SK-N-SH treated with all-trans-retinoic acid at 6 μM for 48 hours (cell line): ENCODE results near the gene RNF44.

ENCODE experiments used
- ATAC-seq: fragments of 200-7000 bp; cut with Tn5 transposase; 3 replicates; pipeline ENCODE4 v1.9.1; 2020; ENCODE audit warnings: mild to moderate bottlenecking, moderate library complexity
- ARNTL ChIP-seq: fragments of 450-650 bp; formaldehyde crosslinking; IDR thresholded peaks from 2 replicates; pipeline ENCODE4 v1.5.0; 2020; ENCODE audit warnings: low read depth, mild to moderate bottlenecking, moderate library complexity, borderline replicate concordance
- BACH2 ChIP-seq: fragments of 250-450 bp; sonication (Bioruptor Pico); IDR thresholded peaks from 2 replicates; pipeline ENCODE4 v1.9.0; 2021; ENCODE audit warnings: mild to moderate bottlenecking, borderline replicate concordance
- CREB5 ChIP-seq: fragments of 250-450 bp; sonication (Bioruptor Pico); IDR thresholded peaks from 2 replicates; pipeline ENCODE4 v1.5.1; 2020; ENCODE audit warnings: low read depth, mild to moderate bottlenecking, moderate library complexity
- CSDC2 ChIP-seq: fragments of 250-450 bp; sonication (Bioruptor Pico); IDR thresholded peaks from 2 replicates; pipeline ENCODE4 v1.5.0; 2020; ENCODE audit warnings: mild to moderate bottlenecking, moderate library complexity
- CSRNP3 ChIP-seq: fragments of 250-450 bp; sonication (Bioruptor Pico); IDR thresholded peaks from 2 replicates; pipeline ENCODE4 v1.5.1; 2021; ENCODE audit warnings: mild to moderate bottlenecking, moderate library complexity
- ESRRG ChIP-seq: fragments of 250-450 bp; sonication (Bioruptor Pico); IDR thresholded peaks from 2 replicates; pipeline ENCODE4 v1.6.1; 2021; ENCODE audit warnings: mild to moderate bottlenecking
- GLIS3 ChIP-seq: fragments of 250-450 bp; sonication (Bioruptor Pico); IDR thresholded peaks from 2 replicates; pipeline ENCODE4 v1.5.0; 2020; ENCODE audit warnings: mild to moderate bottlenecking, moderate library complexity
- ISL1 ChIP-seq: fragments of 250-450 bp; sonication (Bioruptor Pico); IDR thresholded peaks from 2 replicates; pipeline ENCODE4 v2.1.2; 2022; ENCODE audit warnings: mild to moderate bottlenecking, moderate library complexity
- OSR1 ChIP-seq: fragments of 250-450 bp; sonication (Bioruptor Pico); IDR thresholded peaks from 2 replicates; pipeline ENCODE4 v1.8.0; 2022; ENCODE audit warnings: moderate library complexity, mild to moderate bottlenecking, inconsistent platforms
- POU6F1 ChIP-seq: fragments of 250-450 bp; sonication (Bioruptor Pico); IDR thresholded peaks from 2 replicates; pipeline ENCODE4 v1.8.0; 2021; ENCODE audit warnings: low read depth, mild to moderate bottlenecking, moderate library complexity, borderline replicate concordance
- PPARA ChIP-seq: fragments of 250-450 bp; sonication (Bioruptor Pico); IDR thresholded peaks from 2 replicates; pipeline ENCODE4 v1.5.0; 2020; ENCODE audit warnings: mild to moderate bottlenecking, borderline replicate concordance
- RARB ChIP-seq: fragments of 250-450 bp; sonication (Bioruptor Pico); IDR thresholded peaks from 2 replicates; pipeline ENCODE4 v1.8.0; 2021; ENCODE audit warnings: mild to moderate bottlenecking, moderate library complexity
- SNAI2 ChIP-seq: fragments of 250-450 bp; sonication (Bioruptor Pico); IDR thresholded peaks from 2 replicates; pipeline ENCODE4 v1.5.0; 2020; ENCODE audit warnings: mild to moderate bottlenecking, moderate library complexity
- TCF4 ChIP-seq: fragments of 250-450 bp; sonication (Bioruptor Pico); IDR thresholded peaks from 2 replicates; pipeline ENCODE4 v1.8.0; 2021; ENCODE audit warnings: mild to moderate bottlenecking, moderate library complexity, borderline replicate concordance
- TOX ChIP-seq: fragments of 250-450 bp; sonication (Bioruptor Pico); IDR thresholded peaks from 2 replicates; pipeline ENCODE4 v1.8.0; 2021; ENCODE audit warnings: mild to moderate bottlenecking, moderate library complexity, borderline replicate concordance
- TSHZ2 ChIP-seq: fragments of 250-450 bp; sonication (Bioruptor Pico); IDR thresholded peaks from 2 replicates; pipeline ENCODE4 v1.5.0; 2020; ENCODE audit warnings: mild to moderate bottlenecking, moderate library complexity
- ZC3H10 ChIP-seq: fragments of 250-450 bp; sonication (Bioruptor Pico); IDR thresholded peaks from 2 replicates; pipeline ENCODE4 v1.5.1; 2021; ENCODE audit warnings: mild to moderate bottlenecking, moderate library complexity
- ZFP3 ChIP-seq: fragments of 250-450 bp; sonication (Bioruptor Pico); IDR thresholded peaks from 2 replicates; pipeline ENCODE4 v1.5.0; 2020; ENCODE audit warnings: mild to moderate bottlenecking, moderate library complexity
- ZFP30 ChIP-seq: fragments of 450-650 bp; formaldehyde crosslinking; IDR thresholded peaks from 2 replicates; pipeline ENCODE4 v1.5.0; 2022; ENCODE audit warnings: mild to moderate bottlenecking, moderate library complexity
- ZNF565 ChIP-seq: fragments of 450-650 bp; formaldehyde crosslinking; conservative IDR thresholded peaks from 2 replicates; pipeline ENCODE4 v1.5.0; 2020; ENCODE audit warnings: low read depth, mild to moderate bottlenecking, moderate library complexity
- ZNF70 ChIP-seq: fragments of 450-650 bp; formaldehyde crosslinking; IDR thresholded peaks from 2 replicates; pipeline ENCODE4 v1.5.0; 2020; ENCODE audit warnings: mild to moderate bottlenecking, moderate library complexity
- ZNF8 ChIP-seq: fragments of 450-650 bp; formaldehyde crosslinking; IDR thresholded peaks from 2 replicates; pipeline ENCODE4 v1.5.0; 2020; ENCODE audit warnings: mild to moderate bottlenecking, moderate library complexity
- TF ChIP-seq, protein P1 (sequence below): fragments of 250-450 bp; sonication (Bioruptor Pico); IDR thresholded peaks from 2 replicates; pipeline ENCODE4 v1.8.0; 2020; ENCODE audit warnings: mild to moderate bottlenecking, moderate library complexity, borderline replicate concordance

The RNF44 gene

GRCh38 chr5:176524987-176525386, 12.2 kb downstream of the RNF44 start:
- TF ChIP-seq PPARA (CRISPR knock-in tag) = no peak
- no peak for TF ChIP-seq TOX (CRISPR knock-in tag)
- no peak for TF ChIP-seq OSR1
- no peak for TF ChIP-seq ISL1
- TF ChIP-seq ZNF565 (CRISPR knock-in tag) = no peak
- no peak for ATAC-seq

- no peak for ATAC-seq
- TF ChIP-seq ESRRG (CRISPR knock-in tag) = no peak
- TF ChIP-seq POU6F1 (CRISPR knock-in tag) = no peak
- no peak for TF ChIP-seq ISL1
- TF ChIP-seq ZNF8 (CRISPR knock-in tag) = no peak
- no peak for TF ChIP-seq SNAI2 (CRISPR knock-in tag)
- TF ChIP-seq ZC3H10 (CRISPR knock-in tag) = no peak
- TF ChIP-seq OSR1 = no peak
- no peak for TF ChIP-seq RARB (CRISPR knock-in tag)
- no peak for TF ChIP-seq BACH2 (CRISPR knock-in tag)
- TF ChIP-seq, protein P1, sequence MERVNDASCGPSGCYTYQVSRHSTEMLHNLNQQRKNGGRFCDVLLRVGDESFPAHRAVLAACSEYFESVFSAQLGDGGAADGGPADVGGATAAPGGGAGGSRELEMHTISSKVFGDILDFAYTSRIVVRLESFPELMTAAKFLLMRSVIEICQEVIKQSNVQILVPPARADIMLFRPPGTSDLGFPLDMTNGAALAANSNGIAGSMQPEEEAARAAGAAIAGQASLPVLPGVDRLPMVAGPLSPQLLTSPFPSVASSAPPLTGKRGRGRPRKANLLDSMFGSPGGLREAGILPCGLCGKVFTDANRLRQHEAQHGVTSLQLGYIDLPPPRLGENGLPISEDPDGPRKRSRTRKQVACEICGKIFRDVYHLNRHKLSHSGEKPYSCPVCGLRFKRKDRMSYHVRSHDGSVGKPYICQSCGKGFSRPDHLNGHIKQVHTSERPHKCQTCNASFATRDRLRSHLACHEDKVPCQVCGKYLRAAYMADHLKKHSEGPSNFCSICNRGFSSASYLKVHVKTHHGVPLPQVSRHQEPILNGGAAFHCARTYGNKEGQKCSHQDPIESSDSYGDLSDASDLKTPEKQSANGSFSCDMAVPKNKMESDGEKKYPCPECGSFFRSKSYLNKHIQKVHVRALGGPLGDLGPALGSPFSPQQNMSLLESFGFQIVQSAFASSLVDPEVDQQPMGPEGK (CRISPR knock-in tag) = no peak
Observed at GRCh38 chr5:176524138-176524537, 13.1 kb downstream of the RNF44 start.

GRCh38 chr5:176521699-176522263, 15.4 kb downstream of the RNF44 start:
- TF ChIP-seq RARB (CRISPR knock-in tag) = no peak
- no peak for TF ChIP-seq TOX (CRISPR knock-in tag)
- no peak for TF ChIP-seq TSHZ2 (CRISPR knock-in tag)
- no peak for TF ChIP-seq OSR1
- no peak for TF ChIP-seq GLIS3 (CRISPR knock-in tag)
- no peak for TF ChIP-seq ZNF565 (CRISPR knock-in tag)
- no peak for TF ChIP-seq TCF4 (CRISPR knock-in tag)
- TF ChIP-seq BACH2 (CRISPR knock-in tag) = no peak
- no peak for TF ChIP-seq ZFP30
- no peak for TF ChIP-seq ZFP3
- TF ChIP-seq, protein P1 (CRISPR knock-in tag) = no peak
- no peak for TF ChIP-seq ESRRG (CRISPR knock-in tag)
- TF ChIP-seq ISL1 = no peak
- no peak for TF ChIP-seq CREB5 (CRISPR knock-in tag)
- no peak for TF ChIP-seq CSRNP3 (CRISPR knock-in tag)
- no peak for TF ChIP-seq ARNTL (CRISPR knock-in tag)
- TF ChIP-seq PPARA (CRISPR knock-in tag) = no peak
- no peak for TF ChIP-seq ZNF8 (CRISPR knock-in tag)
- TF ChIP-seq ZNF70 (CRISPR knock-in tag) = no peak
- TF ChIP-seq CSDC2 = no peak
- ATAC-seq = peak; percentile 17; the same call in 2 of the 3 replicates
